K562 (cell line): ENCODE data around the gene LIN28B. TPM values are rescaled to one million over a fixed set of nuclear protein-coding genes. Genes with fewer than 3 reads are reported as not detected.
A peak's percentile ranks its signal among the peaks of the same experiment; 100 is the strongest.

Experiments
- CTCF ChIP-seq, 3 experiments: IDR thresholded peaks in 2 of 3; conservative IDR thresholded peaks in 1 of 3; 2 replicates each; pipeline ENCODE4 v1.5.1; 2011 to 2012; ENCODE audit warnings: low read length in 3 of 3, mild to moderate bottlenecking in 3 of 3, control low read depth in 2 of 3, improper control_type of control experiment in 1 of 3, inconsistent platforms in 1 of 3, low read depth in 1 of 3, mixed read lengths in 1 of 3, moderate library complexity in 1 of 3; ENCODE audit not compliant: insufficient read depth in 2 of 3
- EGR1 ChIP-seq: fragments of 450-650 bp; conservative IDR thresholded peaks from 2 replicates; pipeline ENCODE4 v1.6.1; 2017; ENCODE audit warnings: mild to moderate bottlenecking
- GATAD2B ChIP-seq: fragments of 450-650 bp; IDR thresholded peaks from 2 replicates; pipeline ENCODE4 v1.6.1; 2017; ENCODE audit warnings: mild to moderate bottlenecking, borderline replicate concordance
- GTF2E2 ChIP-seq: fragments of 200-800 bp; sonication (Bioruptor generic); IDR thresholded peaks from 2 replicates; pipeline ENCODE4 v1.6.1; 2016; ENCODE audit warnings: missing genetic modification characterization, missing compliant biosample characterization
- HMBOX1 ChIP-seq: sonication (generic); IDR thresholded peaks from 2 replicates; pipeline ENCODE4 v1.6.1; 2016
- HNRNPK ChIP-seq: fragments of 200-400 bp; formaldehyde crosslinking; IDR thresholded peaks from one replicate; pipeline ENCODE4 v1.6.1; 2018; ENCODE audit warnings: mild to moderate bottlenecking, low read depth, low read length; ENCODE audit not compliant: poor library complexity, severe bottlenecking
- LARP7 ChIP-seq: fragments of 450-650 bp; IDR thresholded peaks from 2 replicates; pipeline ENCODE4 v1.6.1; 2016
- NR2C2 ChIP-seq, 2 experiments: fragments of 200-800 bp in 1 of 2; sonication (Bioruptor generic) in 1 of 2; sonication (generic) in 1 of 2; formaldehyde crosslinking in 1 of 2; IDR thresholded peaks; 2 replicates each; pipeline versions ENCODE4 v1.6.1 to v1.8.0; 2016 to 2022; ENCODE audit warnings: mild to moderate bottlenecking in 1 of 2, missing compliant biosample characterization in 1 of 2, missing genetic modification characterization in 1 of 2, missing genetic modification reagents in 1 of 2
- OTX1 ChIP-seq: fragments of 450-650 bp; formaldehyde crosslinking; IDR thresholded peaks from 2 replicates; pipeline ENCODE4 v1.4.0; 2022; ENCODE audit warnings: mild to moderate bottlenecking
- PHB ChIP-seq: fragments of 250-450 bp; sonication (Bioruptor Pico); IDR thresholded peaks from 2 replicates; pipeline ENCODE4 v1.5.0; 2021
- RCOR1 ChIP-seq, 2 experiments: IDR thresholded peaks; 2 replicates each; pipeline ENCODE4 v1.6.1; 2012; ENCODE audit warnings: low read depth in 2 of 2, low read length in 2 of 2, borderline replicate concordance in 1 of 2, improper control_type of control experiment in 1 of 2
- RNF2 ChIP-seq: sonication (generic); IDR thresholded peaks from 2 replicates; pipeline ENCODE4 v1.6.1; 2016
- SMARCA4 ChIP-seq: fragments of 450-650 bp; IDR thresholded peaks from 2 replicates; pipeline ENCODE4 v1.6.1; 2016
- SP2 ChIP-seq: IDR thresholded peaks from 2 replicates; pipeline ENCODE4 v1.6.1; 2011; ENCODE audit warnings: mild to moderate bottlenecking, low read depth, low read length, moderate library complexity; ENCODE audit not compliant: poor library complexity, severe bottlenecking; ENCODE audit errors: extremely low read depth
- TBL1XR1 ChIP-seq, 2 experiments: IDR thresholded peaks; 2 replicates each; pipeline ENCODE4 v1.6.1; 2012; ENCODE audit warnings: improper control_type of control experiment in 2 of 2, low read length in 2 of 2, mild to moderate bottlenecking in 1 of 2
- TCF3 ChIP-seq: sonication (generic); formaldehyde crosslinking; IDR thresholded peaks from 2 replicates; pipeline ENCODE4 v1.4.0; 2020; ENCODE audit warnings: mild to moderate bottlenecking, missing genetic modification reagents
- ZNF134 ChIP-seq: fragments of 250-450 bp; sonication (Bioruptor Pico); conservative IDR thresholded peaks from 2 replicates; pipeline ENCODE4 v1.4.0; 2020
- polyA plus RNA-seq, 8 experiments: library from polyadenylated mRNA; depleted of rRNA in 4 of 8; stranded (reverse) in 5 of 8; unstranded in 3 of 8; fragments of >200 nt; fragmentation: Nextera tagmentation in 2 of 8; fragmentation: Illumina TruSeq in 1 of 8; extraction: Ambion mirVana in 2 of 8; extraction: Trizol in 1 of 8; gene quantifications; 2 replicates each; pipeline versions ENCODE4 v1.2.1 to v1.2.3, GENCODE V29; 2011 to 2014; ENCODE audit warnings: inconsistent platforms in 1 of 8, missing spikeins in 1 of 8
- total RNA-seq, 7 experiments: library from RNA; depleted of rRNA in 6 of 7; stranded (reverse); fragments of >200 nt in 6 of 7; fragmentation: Illumina TruSeq in 2 of 7; extraction: Trizol in 2 of 7; gene quantifications; 2 replicates each; pipeline versions ENCODE4 v1.2.1 to v1.2.3, GENCODE V29; 2011 to 2021; ENCODE audit warnings: low replicate concordance in 1 of 7
- TF ChIP-seq, protein P1 (sequence below): fragments of 200-800 bp; sonication (Bioruptor generic); IDR thresholded peaks from 2 replicates; pipeline ENCODE4 v1.6.1; 2017; ENCODE audit warnings: missing genetic modification characterization, missing compliant biosample characterization

LIN28B gene
- total and polyA plus RNA-seq, 9 of the 15 experiments (the other 6 are each of a cell fraction or from before 2014, with no cell fraction given): 20.9 to 77.3 (median 42.1) TPM

DNA sequence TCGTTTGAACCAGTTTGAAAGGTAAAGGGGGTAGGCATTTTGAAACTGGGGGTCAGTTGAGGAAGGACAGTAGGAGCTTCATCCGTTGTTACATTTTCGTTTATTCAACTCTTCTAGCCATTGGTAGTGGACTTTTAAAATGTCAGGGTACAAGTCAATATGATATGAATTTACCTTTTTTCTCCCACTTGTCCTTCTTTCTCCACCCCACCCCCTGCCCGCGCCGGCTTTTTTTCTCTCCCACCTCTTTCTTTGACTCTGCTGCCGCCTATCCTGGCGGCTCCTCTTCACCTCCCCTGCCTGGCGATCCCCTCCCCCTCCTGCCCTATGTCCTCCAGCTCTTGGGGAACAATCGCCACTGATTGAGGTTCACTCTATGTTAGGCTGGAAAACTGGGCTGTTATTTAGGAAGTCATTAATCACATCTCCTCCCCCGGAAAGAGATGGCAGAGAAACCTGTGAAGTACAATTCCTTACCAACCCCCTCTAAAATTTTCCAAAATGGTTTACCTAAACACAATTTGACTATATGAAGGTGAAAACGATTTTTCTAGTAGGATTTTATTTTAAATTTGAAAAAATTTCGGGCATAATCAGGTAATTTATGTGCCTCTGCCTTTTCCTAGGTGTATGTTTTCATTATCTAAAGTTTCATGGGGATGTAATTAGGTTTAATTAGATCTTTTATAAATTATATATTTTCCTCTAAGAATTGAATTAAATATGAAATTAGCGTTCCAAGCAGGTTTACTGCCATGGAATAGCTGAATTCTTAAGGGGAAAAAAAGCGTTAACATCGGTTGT lies 778 bp upstream of the LIN28B start (continued):
- TF ChIP-seq TCF3 (CRISPR knock-in tag) (0 out of 2 replicates have a peak, but pooled peaks have one; percentile 26), SP2 (no peak), TBL1XR1 (IDR thresholded peaks at IDR 0.05; ENCODE audit: low read length in 2 of 2) (peak in 1 of 2 experiments; percentile 55; a peak in 2 of 4 replicates), GTF2E2 (tag) (peak; percentile 86; the same call in 1 of the 2 replicates), PHB (no peak), SMARCA4 (peak; percentile 54), LARP7 (0 out of 2 replicates have a peak, but pooled peaks have one; percentile 67), NR2C2 (CRISPR knock-in tag; IDR thresholded peaks at IDR 0.05) (no peak), NR2C2 (tag; IDR thresholded peaks at IDR 0.05) (peak; percentile 37), RNF2 (peak; percentile 72; the same call in 1 of the 2 replicates), HMBOX1 (peak; percentile 77), OTX1 (CRISPR knock-in tag) (0 out of 2 replicates have a peak, but pooled peaks have one; percentile 62), CTCF (IDR thresholded peaks at IDR 0.05 in 2 of 3, conservative IDR thresholded peaks at IDR 0.05 in 1 of 3; ENCODE audit: insufficient read depth in 2 of 3, low read depth in 1 of 3, low read length in 3 of 3) (peak; percentile 10 to 36 (median 22); a peak in 2 of 6 replicates), RCOR1 (IDR thresholded peaks at IDR 0.05; ENCODE audit: borderline replicate concordance in 1 of 2, low read depth in 2 of 2, low read length in 2 of 2) (peak; percentile 71 to 91; a peak in 3 of 4 replicates), EGR1 (peak; percentile 81), ZNF134 (CRISPR knock-in tag) (no peak), GATAD2B (peak; percentile 57; the same call in 1 of the 2 replicates), HNRNPK (no peak)
- TF ChIP-seq, protein P1, sequence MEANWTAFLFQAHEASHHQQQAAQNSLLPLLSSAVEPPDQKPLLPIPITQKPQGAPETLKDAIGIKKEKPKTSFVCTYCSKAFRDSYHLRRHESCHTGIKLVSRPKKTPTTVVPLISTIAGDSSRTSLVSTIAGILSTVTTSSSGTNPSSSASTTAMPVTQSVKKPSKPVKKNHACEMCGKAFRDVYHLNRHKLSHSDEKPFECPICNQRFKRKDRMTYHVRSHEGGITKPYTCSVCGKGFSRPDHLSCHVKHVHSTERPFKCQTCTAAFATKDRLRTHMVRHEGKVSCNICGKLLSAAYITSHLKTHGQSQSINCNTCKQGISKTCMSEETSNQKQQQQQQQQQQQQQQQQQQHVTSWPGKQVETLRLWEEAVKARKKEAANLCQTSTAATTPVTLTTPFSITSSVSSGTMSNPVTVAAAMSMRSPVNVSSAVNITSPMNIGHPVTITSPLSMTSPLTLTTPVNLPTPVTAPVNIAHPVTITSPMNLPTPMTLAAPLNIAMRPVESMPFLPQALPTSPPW: peak; percentile 72
